LNCaP clone FGC (cell line): ENCODE data around the gene FAH.
"Not testable (repeated sequence)": the region's sequence is repeated elsewhere in the genome, so short reads cannot be mapped to it uniquely, and the experiment has no call there.

Experiments used
- DNase-seq: peaks from one replicate; pipeline ENCODE4 v3.0.0-alpha.2; 2011; ENCODE audit warnings: low read depth
- H3K4me3 ChIP-seq: 2 replicates; pipeline ENCODE4 v1.5.1; 2011; ENCODE audit warnings: mild to moderate bottlenecking, low read depth, low read length, control low read depth
- TF ChIP-seq, protein P1 (sequence below): IDR thresholded peaks from 2 replicates; pipeline ENCODE4 v1.5.1; 2012; ENCODE audit warnings: mild to moderate bottlenecking; ENCODE audit not compliant: control insufficient read depth, insufficient read depth; ENCODE audit errors: extremely low read depth

FAH gene

DNA sequence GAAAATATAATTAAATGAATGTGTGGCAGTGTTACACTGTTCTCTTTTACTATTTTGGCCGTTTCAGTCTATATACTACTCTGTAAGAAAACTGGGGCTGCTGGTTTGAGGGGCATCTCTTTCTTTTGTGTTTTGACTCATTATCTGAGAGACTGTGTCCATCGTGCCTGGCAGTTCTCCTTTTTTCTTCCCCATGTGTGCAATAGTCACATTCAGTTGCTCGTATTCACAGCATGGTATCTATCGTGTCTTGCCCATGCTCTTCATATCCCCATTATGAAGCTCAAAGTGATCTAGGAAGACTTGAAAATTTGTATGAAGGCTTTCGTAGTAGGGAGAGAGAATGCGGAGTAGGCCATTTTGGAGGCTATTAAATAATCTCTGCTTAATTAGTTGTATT is 29.8 kb upstream of the FAH start:
- TF ChIP-seq, protein P1, sequence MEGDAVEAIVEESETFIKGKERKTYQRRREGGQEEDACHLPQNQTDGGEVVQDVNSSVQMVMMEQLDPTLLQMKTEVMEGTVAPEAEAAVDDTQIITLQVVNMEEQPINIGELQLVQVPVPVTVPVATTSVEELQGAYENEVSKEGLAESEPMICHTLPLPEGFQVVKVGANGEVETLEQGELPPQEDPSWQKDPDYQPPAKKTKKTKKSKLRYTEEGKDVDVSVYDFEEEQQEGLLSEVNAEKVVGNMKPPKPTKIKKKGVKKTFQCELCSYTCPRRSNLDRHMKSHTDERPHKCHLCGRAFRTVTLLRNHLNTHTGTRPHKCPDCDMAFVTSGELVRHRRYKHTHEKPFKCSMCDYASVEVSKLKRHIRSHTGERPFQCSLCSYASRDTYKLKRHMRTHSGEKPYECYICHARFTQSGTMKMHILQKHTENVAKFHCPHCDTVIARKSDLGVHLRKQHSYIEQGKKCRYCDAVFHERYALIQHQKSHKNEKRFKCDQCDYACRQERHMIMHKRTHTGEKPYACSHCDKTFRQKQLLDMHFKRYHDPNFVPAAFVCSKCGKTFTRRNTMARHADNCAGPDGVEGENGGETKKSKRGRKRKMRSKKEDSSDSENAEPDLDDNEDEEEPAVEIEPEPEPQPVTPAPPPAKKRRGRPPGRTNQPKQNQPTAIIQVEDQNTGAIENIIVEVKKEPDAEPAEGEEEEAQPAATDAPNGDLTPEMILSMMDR = no peak
- no peak for DNase-seq
- no peak overlapping the region for H3K4me3 ChIP-seq

DNA sequence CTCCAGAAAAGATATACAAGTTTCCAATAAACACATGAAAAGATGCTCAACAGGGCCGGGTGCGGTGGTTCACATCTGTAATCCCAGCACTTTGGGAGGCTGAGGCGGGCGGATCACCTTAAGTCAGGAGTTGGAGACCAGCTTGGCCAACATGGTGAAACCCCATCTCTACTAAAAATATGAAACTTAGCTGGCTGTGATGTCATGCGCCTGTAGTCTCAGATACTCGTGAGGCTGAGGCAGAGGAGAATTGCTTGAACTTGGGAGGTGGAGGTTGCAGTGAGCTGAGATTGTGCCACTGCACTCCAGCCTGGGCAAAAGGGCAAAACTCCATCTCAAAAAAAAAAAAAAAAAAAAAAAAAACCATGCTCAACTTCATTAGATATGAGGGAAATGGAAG is 25.5 kb upstream of the FAH start:
- DNase-seq, H3K4me3 ChIP-seq: not testable (repeated sequence)

DNA sequence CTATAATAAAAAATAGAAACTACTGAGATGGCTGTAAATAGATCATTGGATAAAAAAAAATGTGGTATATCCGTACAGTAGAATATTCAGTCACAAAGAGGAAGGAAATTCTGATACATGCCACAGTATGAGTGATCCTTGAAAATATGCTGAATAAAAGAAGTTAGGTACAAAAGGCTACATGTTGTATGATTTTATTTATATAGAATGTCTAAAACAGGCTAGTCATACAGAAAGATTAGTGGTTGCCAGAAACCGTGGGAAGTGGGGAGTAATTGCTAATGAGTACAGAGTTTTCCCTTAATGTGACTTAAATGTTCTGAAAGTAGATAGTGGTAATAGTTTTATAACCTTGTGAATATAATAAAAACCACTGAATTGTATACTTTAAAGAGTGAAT is 24.9 kb upstream of the FAH start:
- H3K4me3 ChIP-seq = no peak overlapping the region
- no peak for DNase-seq
- TF ChIP-seq, protein P1 = no peak

DNA sequence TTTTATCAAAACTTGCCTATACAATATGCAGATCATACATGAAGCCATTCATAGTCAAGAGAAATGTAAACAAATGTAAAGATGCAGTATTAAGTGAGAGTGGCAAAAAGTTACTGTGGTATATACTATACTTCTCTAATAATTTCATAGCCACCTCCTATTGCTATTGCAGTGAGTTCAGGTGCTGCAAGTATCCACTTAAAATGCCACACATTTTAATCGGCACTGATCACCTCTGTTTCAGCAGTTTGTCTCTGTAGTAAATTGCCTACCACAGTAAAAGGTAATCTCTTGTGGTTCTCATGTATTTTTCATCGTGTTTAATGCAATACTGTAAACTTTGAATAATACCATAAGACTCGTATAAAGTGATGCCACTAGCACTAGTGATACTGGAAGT is 20.4 kb upstream of the FAH start:
- TF ChIP-seq, protein P1 = no peak
- H3K4me3 ChIP-seq = no peak overlapping the region
- DNase-seq = no peak

DNA sequence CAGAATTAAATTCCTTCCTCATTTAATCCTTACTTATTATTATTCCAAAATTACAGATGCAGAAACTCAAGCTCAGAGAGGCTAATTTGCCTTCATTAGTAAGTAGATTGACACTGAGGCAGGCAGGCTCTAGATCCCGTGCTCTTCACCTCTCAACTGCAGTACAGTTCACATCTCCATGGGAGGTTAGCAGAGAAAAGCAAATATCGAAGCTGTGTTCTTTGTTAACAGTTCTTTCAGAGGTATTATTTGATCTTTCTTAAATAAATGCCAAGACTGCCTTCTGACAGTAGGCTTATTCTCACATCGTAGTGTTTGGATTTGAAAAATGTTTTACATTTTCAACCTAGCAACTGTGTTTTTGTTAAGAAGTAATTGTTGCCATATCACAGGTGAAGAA is 15.9 kb upstream of the FAH start:
- no peak for DNase-seq

DNA sequence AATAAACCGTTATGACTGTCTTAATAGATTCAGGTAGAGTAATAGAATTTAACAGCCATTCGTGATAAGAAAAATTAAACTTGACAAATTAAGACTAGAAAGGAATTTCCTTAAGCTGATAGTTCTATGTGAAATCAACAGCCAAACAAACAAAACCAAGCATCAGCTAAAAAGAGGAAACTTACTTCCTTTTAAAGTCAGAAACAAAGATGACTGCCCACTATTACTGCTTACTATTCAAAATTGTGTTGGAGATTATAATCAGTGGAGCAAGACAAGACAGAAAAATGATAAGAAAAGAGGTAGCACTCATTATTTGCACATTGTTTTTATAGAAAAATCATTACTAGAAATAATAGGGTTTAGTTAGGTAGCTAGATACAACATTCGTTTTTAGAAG is 13.8 kb upstream of the FAH start:
- no peak for DNase-seq
- TF ChIP-seq, protein P1 = no peak
- H3K4me3 ChIP-seq = no peak overlapping the region

More for the DNA sequence above, 15.9 kb upstream of the FAH start:
- TF ChIP-seq, protein P1 = no peak
- no peak overlapping the region for H3K4me3 ChIP-seq

DNA sequence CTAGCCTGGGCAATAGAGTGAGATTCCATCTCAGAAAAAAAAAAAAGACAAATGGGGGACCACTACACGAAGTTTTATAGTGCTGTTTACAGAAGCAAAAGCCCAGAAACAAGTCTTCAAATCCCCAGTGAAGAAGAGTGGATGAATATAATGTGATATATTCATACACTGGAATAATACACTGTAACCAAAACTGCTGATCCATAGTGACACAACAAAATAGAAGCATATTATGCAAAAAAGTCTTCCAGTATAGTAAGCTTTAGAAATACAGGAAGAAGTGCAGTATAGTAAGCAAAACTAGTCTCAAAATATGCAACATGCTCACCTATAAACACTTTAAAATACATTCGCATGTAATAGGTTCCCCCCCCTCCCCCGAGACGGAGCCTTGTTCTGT is 11.9 kb upstream of the FAH start:
- DNase-seq = no peak
- TF ChIP-seq, protein P1 = no peak
- no peak overlapping the region for H3K4me3 ChIP-seq
